Central memory CD4-positive, alpha-beta T cell (primary cell): Measurements from ENCODE around the gene RBM17.
A peak's percentile ranks its signal among the peaks of the same experiment; 100 is the strongest.
"Not testable (repeated sequence)": the region's sequence is repeated elsewhere in the genome, so short reads cannot be mapped to it uniquely, and the experiment has no call there.

Experiments used
- DNase-seq: peaks from one replicate; pipeline ENCODE4 v3.0.0; 2022

The RBM17 gene

GRCh38 chr10:6163364-6164270, 74.8 kb downstream of the RBM17 start:
- DNase-seq, result peak; percentile 93

GRCh38 chr10:6164271-6165095, 75.6 kb downstream of the RBM17 start:
- DNase-seq, result no peak

GRCh38 chr10:6165221-6165725, 76.4 kb downstream of the RBM17 start:
- no peak for DNase-seq

GRCh38 chr10:6165933-6166332, 77.1 kb downstream of the RBM17 start:
- DNase-seq, result not testable (repeated sequence)
